CD4-positive, alpha-beta T cell treated with Interleukin-6 for 4 hours (primary cell): ENCODE data around the gene RPA3.
A peak's percentile ranks its signal among the peaks of the same experiment; 100 is the strongest.

Source experiments
- DNase-seq: peaks from one replicate; pipeline ENCODE4 v3.0.0-alpha.2; 2020; ENCODE audit warnings: mixed read lengths

Gene RPA3

GRCh38 chr7:7718492-7718891 lies at the start of gene RPA3:
TSS of gene RPA3 (minus strand) at chr7:7718607. CDS start at chr7:7640418, 78,189 bp downstream.
- DNase-seq = no peak

- no peak for DNase-seq
Measured at GRCh38 chr7:7766671-7767070, 48.3 kb upstream of the RPA3 start.

GRCh38 chr7:7765422-7765821 lies 47.0 kb upstream of the RPA3 start:
- DNase-seq = no peak

- DNase-seq = peak; percentile 7
Measured at GRCh38 chr7:7764520-7765396, 46.4 kb upstream of the RPA3 start.

- peak; percentile 22 for DNase-seq
Measured at GRCh38 chr7:7761974-7762779, 43.8 kb upstream of the RPA3 start.

GRCh38 chr7:7761340-7761973 lies 43.0 kb upstream of the RPA3 start:
- no peak for DNase-seq

- DNase-seq = no peak
Measured at GRCh38 chr7:7757576-7757975, 39.2 kb upstream of the RPA3 start.

GRCh38 chr7:7756577-7756976 lies 38.2 kb upstream of the RPA3 start:
- DNase-seq = no peak

- no peak for DNase-seq
Measured at GRCh38 chr7:7751243-7752092, 33.1 kb upstream of the RPA3 start.

- DNase-seq = no peak
Measured at GRCh38 chr7:7750571-7751242, 32.3 kb upstream of the RPA3 start.

GRCh38 chr7:7746458-7746857 lies 28.1 kb upstream of the RPA3 start:
- DNase-seq = no peak

GRCh38 chr7:7745966-7746365 lies 27.6 kb upstream of the RPA3 start:
- no peak for DNase-seq

- no peak for DNase-seq
Measured at GRCh38 chr7:7745258-7745657, 26.9 kb upstream of the RPA3 start.

GRCh38 chr7:7742223-7742622 lies 23.8 kb upstream of the RPA3 start:
- DNase-seq = no peak

- no peak for DNase-seq
Measured at GRCh38 chr7:7740037-7740355, 21.6 kb upstream of the RPA3 start.

- DNase-seq = no peak
Measured at GRCh38 chr7:7739204-7740036, 21.0 kb upstream of the RPA3 start.

- DNase-seq = no peak
Measured at GRCh38 chr7:7738622-7739021, 20.2 kb upstream of the RPA3 start.

GRCh38 chr7:7738177-7738576 lies 19.8 kb upstream of the RPA3 start:
- no peak for DNase-seq

GRCh38 chr7:7737674-7738073 lies 19.3 kb upstream of the RPA3 start:
- no peak for DNase-seq

- no peak for DNase-seq
Measured at GRCh38 chr7:7736671-7737070, 18.3 kb upstream of the RPA3 start.

GRCh38 chr7:7732621-7733281 lies 14.3 kb upstream of the RPA3 start:
- DNase-seq = no peak
